Measurements from ENCODE around the gene EXOC3L4.

The EXOC3L4 gene

DNA sequence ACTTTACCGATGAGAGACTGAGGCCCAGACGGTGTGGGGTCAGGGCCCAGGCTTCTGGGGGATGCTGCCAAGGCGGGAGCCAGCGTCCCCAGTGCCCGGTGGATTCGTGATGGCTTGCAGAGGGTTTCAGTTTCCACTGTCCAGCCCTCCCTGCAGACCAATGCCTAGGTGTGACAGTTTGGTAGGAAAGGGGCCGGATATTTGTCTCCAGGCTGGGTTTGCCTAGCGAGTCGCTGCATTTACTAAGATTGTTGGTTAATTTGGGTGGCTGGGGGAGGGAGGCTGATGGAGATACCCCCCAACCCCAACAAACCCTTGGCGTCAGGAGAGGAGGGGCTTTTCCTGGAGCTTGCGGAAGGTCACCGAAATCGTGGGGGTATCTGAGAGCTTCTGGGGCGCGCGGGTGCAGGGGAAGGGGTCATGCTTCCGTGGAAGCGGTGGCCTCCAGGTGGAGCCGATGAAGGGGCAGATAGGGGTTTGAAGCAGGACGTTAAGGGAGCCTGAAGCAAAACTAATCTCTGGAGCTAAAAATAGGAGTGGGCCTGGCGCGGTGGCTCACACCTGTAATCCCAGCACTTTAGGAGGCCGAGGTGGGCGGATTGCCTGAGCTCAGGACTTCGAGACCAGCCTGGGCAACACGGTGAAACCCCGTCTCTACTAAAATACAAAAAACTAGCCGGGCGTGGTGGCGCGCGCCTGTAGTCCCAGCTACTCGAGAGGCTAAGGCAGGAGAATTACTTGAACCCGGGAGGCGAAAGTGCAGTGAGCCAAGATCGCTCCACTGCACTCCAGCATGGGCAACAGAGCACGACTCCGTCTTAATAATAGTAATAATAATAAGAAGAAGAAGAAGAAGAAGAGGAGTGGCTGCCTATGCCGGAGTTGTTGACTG, 36.1 kb upstream of the EXOC3L4 start:
- Histone ChIP-seq H3K4me1 (peaks cover 10% of the 10 kb centered on the region), H3K9ac (peak overlapping the region; percentile 69), H3K79me2 (no peaks in the 10 kb centered on the region), H2AFZ (peak overlapping the region; percentile 99), H3K27ac (peak overlapping the region; percentile 75), H3K27me3 (ENCODE audit: control insufficient read depth, insufficient read depth, low read length) (no peaks in the 10 kb centered on the region), H3K9me3 (ENCODE audit: control insufficient read depth, low read length) (no peaks in the 10 kb centered on the region), H3K4me2 (ENCODE audit: low read length) (peak overlapping the region; percentile 71), H3K36me3 (ENCODE audit: control insufficient read depth, insufficient read depth, low read length) (no peaks in the 10 kb centered on the region), H3K4me3 (ENCODE audit: low read depth, low read length) (peak overlapping the region; percentile 85)
- TF ChIP-seq, protein P1, sequence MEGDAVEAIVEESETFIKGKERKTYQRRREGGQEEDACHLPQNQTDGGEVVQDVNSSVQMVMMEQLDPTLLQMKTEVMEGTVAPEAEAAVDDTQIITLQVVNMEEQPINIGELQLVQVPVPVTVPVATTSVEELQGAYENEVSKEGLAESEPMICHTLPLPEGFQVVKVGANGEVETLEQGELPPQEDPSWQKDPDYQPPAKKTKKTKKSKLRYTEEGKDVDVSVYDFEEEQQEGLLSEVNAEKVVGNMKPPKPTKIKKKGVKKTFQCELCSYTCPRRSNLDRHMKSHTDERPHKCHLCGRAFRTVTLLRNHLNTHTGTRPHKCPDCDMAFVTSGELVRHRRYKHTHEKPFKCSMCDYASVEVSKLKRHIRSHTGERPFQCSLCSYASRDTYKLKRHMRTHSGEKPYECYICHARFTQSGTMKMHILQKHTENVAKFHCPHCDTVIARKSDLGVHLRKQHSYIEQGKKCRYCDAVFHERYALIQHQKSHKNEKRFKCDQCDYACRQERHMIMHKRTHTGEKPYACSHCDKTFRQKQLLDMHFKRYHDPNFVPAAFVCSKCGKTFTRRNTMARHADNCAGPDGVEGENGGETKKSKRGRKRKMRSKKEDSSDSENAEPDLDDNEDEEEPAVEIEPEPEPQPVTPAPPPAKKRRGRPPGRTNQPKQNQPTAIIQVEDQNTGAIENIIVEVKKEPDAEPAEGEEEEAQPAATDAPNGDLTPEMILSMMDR (IDR thresholded peaks at IDR 0.05) = no peak

DNA sequence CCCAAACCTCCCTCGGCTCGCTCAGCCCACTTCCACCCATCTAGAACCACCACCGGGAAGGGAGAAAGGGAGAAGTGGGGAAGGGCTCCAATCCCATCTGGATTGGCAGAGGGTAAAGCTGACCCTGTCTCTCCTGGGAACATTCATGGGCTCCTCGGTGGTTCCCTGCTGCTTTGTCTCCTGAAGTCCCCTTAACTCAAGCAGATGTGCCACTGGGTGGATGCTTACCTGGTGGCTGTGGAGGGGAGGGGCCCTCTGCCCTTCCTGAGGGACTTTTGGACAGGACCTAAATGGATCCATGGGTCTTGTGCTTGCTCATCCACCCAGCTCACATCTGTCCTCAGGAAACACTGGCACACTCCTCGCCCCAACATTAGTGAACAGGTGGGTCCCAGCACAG, 35.0 kb upstream of the EXOC3L4 start:
- Histone ChIP-seq H3K36me3 (ENCODE audit: control insufficient read depth, insufficient read depth, low read length) (no peaks in the 10 kb centered on the region), H3K27ac (no peak overlapping the region), H3K9me3 (ENCODE audit: control insufficient read depth, low read length) (no peaks in the 10 kb centered on the region), H3K79me2 (no peaks in the 10 kb centered on the region), H2AFZ (no peak overlapping the region), H3K4me1 (peaks cover 10% of the 10 kb centered on the region), H3K27me3 (ENCODE audit: control insufficient read depth, insufficient read depth, low read length) (no peaks in the 10 kb centered on the region), H3K4me3 (ENCODE audit: low read depth, low read length) (no peak overlapping the region), H3K4me2 (ENCODE audit: low read length) (no peak overlapping the region), H3K9ac (no peak overlapping the region)
- TF ChIP-seq, protein P1 (IDR thresholded peaks at IDR 0.05) = no peak

DNA sequence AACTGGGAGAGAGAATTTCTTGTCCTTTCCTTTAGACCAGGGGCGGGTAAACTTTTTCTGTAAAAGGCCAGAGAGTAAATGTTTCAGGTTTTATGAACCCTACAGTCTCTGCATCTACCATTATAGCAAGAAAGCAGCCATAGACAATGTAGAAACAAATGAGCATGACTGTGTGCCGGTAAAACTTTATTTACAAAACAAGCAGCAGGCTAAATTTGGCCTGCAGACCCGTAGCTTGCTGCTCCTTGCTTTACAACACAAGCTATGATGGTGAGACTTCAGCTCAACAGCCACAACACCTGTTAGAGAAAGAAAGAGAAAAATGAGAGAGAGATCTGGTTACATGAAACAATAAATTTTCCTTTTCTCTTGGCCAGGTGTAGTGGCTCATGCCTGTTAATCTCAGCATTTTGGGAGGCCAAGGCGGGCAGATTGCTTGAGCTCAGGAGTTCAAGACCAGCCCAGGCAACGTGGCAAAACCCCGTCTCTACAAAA, 33.0 kb upstream of the EXOC3L4 start:
- Histone ChIP-seq H3K79me2 (no peaks in the 10 kb centered on the region), H3K27me3 (ENCODE audit: control insufficient read depth, insufficient read depth, low read length) (no peaks in the 10 kb centered on the region), H3K4me1 (peaks cover 6% of the 10 kb centered on the region), H2AFZ (no peak overlapping the region), H3K36me3 (ENCODE audit: control insufficient read depth, insufficient read depth, low read length) (no peaks in the 10 kb centered on the region), H3K4me2 (ENCODE audit: low read length) (no peak overlapping the region), H3K27ac (no peak overlapping the region), H3K9me3 (ENCODE audit: control insufficient read depth, low read length) (no peaks in the 10 kb centered on the region), H3K9ac (no peak overlapping the region), H3K4me3 (ENCODE audit: low read depth, low read length) (no peak overlapping the region)
- TF ChIP-seq, protein P1 (IDR thresholded peaks at IDR 0.05) = no peak

DNA sequence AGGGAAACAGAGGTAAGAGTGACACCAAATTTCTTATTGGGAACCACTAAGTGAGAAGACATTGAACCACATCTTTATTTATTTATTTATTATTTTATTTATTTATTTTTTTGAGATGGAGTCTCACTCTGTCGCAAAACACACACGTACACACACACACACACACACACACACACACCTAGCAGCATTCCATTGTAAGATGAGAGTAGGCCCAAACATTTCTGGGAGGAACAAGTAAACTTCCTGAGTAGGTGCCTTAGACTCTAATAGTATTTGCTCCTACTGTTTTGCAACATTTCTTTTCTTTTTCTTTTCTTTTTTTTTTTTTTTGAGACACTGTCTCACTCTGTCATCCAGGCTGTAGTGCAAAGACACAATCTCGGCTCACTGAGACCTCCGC, 30.1 kb upstream of the EXOC3L4 start:
- H3K9ac ChIP-seq = no peak overlapping the region
- H3K9me3 ChIP-seq (ENCODE audit: control insufficient read depth, low read length) = no peaks in the 10 kb centered on the region
- H3K27ac ChIP-seq = no peak overlapping the region
- H3K4me3 ChIP-seq (ENCODE audit: low read depth, low read length) = no peak overlapping the region
- H3K27me3 ChIP-seq (ENCODE audit: control insufficient read depth, insufficient read depth, low read length) = no peaks in the 10 kb centered on the region
- no peak overlapping the region for H3K4me2 ChIP-seq (ENCODE audit: low read length)
- H2AFZ ChIP-seq = no peak overlapping the region
- no peaks in the 10 kb centered on the region for H3K79me2 ChIP-seq
- TF ChIP-seq, protein P1 (IDR thresholded peaks at IDR 0.05) = no peak
- H3K36me3 ChIP-seq (ENCODE audit: control insufficient read depth, insufficient read depth, low read length) = no peaks in the 10 kb centered on the region
- H3K4me1 ChIP-seq = peaks cover 12% of the 10 kb centered on the region
